Stimulated activated CD8-positive, alpha-beta memory T cell treated with anti-CD3 and anti-CD28 coated beads, Interleukin-15, amount 100 ng/mL, for 4 hours (primary cell): ENCODE results near the gene LSP1.
"Not testable (repeated sequence)": the region's sequence is repeated elsewhere in the genome, so short reads cannot be mapped to it uniquely, and the experiment has no call there.

ENCODE experiments used
- DNase-seq, 2 donors: peaks; one replicate each; pipeline ENCODE4 v3.0.0-alpha.2; 2020; ENCODE audit warnings: low read depth in 2 of 2

The LSP1 gene, protein sequence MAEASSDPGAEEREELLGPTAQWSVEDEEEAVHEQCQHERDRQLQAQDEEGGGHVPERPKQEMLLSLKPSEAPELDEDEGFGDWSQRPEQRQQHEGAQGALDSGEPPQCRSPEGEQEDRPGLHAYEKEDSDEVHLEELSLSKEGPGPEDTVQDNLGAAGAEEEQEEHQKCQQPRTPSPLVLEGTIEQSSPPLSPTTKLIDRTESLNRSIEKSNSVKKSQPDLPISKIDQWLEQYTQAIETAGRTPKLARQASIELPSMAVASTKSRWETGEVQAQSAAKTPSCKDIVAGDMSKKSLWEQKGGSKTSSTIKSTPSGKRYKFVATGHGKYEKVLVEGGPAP

GRCh38 chr11:1852877-1853276 lies at the start of gene LSP1:
Gene LSP1, plus strand, starts transcription at chr11:1853084. Its CDS starts 61 bp downstream, at chr11:1853145.
- DNase-seq: peak; percentile 65 to 66

- no peak for DNase-seq
These were observed 49.6 kb upstream of the LSP1 start for GRCh38 chr11:1803246-1803645.

DNA sequence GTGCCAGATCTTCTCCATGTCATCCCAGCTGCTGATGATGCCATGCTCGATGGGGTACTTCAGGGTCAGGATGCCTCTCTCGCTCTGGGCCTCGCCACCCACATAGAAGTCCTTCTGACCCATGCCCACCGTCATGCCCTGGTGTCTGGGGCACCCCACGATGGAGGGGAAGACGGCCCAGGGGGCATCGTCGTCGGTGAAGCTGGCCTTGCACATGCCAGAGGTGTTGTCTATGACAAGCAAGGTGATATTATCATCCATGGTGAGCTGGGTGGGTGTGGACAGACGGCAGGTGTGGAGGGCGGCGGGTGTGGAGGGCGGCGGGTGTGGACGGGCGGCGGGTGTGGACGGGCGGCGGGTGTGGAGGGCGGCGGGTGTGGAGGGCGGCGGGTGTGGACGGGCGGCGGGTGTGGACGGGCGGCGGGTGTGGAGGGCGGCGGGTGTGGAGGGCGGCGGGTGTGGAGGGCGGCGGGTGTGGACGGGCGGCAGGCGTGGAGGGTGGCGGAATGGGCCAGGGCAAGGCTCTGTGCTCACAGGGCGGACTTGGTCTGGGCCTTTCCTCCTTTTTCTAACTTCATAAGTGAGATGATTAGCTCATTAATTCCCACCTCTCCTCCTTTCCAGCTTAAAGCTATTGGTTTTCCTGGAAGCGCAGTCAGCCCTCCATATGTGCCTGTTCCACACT lies 48.9 kb upstream of the LSP1 start:
- DNase-seq: not testable (repeated sequence)

GRCh38 chr11:1805525-1805924 lies 47.4 kb upstream of the LSP1 start:
- DNase-seq: no peak

DNA sequence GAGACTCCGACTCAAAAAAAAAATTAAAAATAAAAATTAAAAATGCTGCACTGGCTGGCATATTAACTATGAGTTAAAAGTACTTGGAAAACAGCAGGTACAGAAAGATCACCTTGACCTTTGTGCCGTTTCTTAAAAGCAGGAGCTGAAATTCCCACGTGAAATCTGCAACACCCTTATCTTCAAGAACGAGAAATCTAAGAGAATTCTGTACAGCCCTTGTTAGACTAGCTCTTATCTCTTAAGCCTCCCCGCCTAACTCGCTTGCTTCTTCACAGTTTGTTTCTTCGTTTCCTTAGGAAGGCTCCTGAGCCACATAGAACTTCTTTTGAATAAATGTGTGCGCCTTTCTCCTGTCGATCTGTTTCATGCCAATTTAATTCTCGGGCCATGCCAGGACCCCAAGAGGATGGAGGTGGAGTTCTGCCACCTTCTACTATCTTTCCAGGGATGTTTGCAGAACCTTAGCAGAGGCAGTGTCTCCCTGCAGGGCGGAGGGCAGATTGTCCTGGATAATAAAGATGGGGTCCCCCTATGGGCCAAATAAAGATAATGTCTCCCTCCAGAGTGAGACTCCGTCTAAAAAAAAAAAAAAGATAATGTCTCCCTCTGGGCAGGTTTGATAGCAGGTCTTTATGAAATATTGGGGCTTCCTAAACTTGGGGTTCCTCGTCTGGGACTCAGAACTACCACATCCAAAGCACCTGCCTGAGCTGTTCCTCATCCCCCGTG lies 45.5 kb upstream of the LSP1 start:
- no peak for DNase-seq

- no peak for DNase-seq
These were observed 42.1 kb upstream of the LSP1 start for GRCh38 chr11:1810761-1811160.

GRCh38 chr11:1812274-1812673 lies 40.6 kb upstream of the LSP1 start:
- no peak for DNase-seq

- no peak for DNase-seq
These were observed 40.1 kb upstream of the LSP1 start for GRCh38 chr11:1812801-1813200.

DNA sequence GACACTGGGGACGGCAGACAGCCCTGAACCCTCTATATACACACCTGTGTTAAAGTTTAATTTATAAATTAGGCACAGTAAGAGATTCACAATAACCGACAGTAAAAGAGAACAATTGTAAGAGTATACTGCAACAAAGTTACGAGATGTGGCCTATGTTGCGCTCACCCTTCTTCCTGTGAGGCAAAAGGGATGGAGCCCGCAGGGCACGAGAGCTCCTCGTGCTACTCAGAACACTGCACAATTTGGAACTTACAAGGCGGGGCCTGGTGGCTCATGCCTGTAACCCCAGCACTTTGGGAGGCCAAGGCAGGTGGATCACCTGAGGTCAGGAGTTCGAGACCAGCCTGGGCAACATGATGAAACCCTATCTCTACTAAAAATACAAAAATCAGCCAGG lies 39.5 kb upstream of the LSP1 start:
- not testable (repeated sequence) for DNase-seq

- DNase-seq: no peak
These were observed 38.2 kb upstream of the LSP1 start for GRCh38 chr11:1814691-1815090.

DNA sequence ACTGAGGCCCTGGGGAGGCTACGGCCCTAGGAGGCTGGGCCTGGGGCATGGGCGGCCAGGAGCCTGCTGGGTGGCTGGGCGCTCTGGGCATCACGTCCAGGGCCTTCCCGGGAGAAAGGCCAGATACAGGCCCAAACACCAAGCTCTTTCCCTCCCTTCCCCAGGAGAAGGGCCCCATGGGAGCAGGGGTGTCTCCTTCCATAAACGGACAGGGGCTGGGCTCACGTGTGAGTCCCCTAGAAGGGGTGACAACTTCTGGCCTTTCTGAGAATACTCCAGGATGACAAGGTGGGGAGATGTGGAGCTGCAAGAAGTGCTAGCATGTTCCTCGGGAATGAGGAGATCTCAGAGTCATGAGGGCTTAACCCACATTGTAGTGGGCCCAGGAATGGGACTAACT lies 37.6 kb upstream of the LSP1 start:
- DNase-seq: no peak

- DNase-seq: no peak
These were observed 37.1 kb upstream of the LSP1 start for GRCh38 chr11:1815751-1816150.

DNA sequence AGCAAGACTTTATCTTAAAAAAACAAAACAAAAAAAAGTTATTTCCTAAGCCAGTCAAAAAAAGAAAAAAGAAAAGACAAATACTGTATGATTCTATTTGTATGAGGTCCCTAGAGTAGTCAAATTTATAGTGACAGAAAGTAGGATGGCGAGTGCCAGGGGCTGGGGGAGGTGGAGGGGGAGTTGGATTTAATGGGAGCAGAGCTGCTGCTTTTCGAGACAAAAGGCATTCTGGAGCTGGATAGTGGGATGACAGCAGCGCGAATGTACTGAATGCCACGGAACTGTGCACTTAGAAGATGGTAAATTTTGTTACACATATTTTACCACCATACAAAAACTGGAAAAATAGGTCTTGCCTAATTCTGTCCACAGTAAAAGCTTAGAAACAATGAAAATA lies 35.9 kb upstream of the LSP1 start:
- no peak for DNase-seq

DNA sequence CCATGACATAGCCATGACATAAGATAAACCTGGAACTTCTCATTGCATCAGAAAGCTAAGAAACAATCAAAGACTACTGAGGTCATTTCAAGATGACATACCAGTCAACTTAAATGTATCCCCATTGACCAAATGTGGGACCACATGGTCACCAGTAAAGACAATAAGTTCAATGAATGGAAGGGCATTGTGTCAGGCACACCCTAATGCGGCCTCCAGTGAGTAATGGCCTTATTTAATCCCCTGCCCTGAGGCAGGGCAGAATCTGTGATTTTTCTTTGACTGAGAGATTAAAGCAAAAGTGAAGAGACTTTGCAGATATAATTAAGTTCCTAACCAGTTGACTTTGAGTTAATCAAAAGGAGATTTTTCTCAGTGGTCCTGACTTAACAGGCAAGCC lies 35.4 kb upstream of the LSP1 start:
- DNase-seq: no peak

DNA sequence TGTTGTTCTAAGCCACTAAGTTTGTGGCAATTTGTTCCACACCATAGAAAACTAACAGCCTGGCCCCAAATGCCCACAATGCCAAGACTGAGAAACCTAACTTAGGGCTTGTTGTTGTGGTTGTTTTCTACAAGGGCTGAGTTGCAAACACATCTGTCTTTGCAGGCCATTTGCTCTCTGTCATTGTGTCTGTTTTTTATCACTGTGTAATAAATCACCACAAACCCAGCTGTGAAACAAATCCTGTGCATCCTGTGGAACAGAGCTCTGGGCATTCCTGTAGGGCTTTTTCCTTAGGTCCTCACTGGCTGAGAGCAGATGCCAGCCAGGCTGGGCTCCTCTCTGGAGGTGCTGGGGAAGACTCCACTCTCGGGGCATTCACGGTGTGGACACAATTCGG lies 33.8 kb upstream of the LSP1 start:
- DNase-seq: no peak

DNA sequence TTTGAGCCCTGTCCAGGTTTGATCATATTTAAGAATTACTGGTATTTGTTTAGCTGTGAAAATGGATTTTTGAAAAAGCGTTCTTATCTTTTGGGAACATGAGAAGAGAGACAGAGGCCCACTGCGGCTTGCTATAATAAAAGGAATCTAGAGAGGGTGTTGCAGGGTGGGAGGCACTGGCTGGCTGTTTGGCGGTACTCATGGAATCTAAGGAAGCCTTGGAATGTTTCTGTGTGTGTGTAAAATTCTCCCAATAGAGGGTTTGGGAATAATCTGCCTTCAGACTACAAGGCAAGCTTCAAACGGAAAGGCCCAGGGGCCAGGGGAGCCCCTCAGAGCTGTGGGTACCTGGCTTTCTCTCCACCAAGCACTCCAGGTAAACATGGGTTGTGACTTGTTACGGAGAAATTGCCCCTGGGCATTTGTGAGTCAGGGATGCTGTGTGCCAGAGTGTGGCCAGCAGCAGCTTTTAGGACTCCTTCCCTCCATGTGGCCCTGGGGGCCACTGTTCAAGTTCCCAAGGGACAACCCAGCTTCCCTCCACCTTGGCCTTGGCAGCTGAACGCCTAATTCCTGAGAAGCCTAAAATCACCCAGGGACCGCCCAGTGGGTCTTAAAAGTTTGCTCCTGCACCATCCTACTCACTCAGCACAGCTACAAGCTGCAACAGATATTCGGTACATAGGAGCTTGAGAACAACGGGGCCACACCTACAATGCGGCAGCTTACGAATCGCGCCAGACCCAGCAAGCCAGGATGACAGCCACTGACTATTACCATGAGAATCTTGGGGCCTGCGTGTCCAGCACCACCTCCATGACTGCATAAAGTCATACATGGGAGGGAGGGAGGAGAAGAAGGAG lies 32.2 kb upstream of the LSP1 start:
- DNase-seq: no peak

DNA sequence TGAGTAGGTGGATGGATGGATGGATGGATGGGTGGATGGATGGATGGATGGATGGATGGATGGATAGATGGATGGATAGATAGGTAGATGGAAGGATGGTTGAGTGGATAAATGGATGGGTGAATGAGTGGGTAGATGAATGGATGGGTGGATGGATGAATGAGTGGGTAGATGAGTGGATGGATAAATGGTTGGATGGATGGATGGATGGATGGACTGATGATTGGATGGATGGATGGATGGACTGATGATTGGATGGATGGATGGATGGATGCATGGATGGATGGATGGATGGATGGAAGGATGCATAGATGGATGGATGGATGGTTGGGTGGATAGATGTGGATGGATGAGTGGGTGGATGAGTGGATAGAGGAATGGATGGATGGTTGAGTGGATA lies 31.3 kb upstream of the LSP1 start:
- DNase-seq: no peak

DNA sequence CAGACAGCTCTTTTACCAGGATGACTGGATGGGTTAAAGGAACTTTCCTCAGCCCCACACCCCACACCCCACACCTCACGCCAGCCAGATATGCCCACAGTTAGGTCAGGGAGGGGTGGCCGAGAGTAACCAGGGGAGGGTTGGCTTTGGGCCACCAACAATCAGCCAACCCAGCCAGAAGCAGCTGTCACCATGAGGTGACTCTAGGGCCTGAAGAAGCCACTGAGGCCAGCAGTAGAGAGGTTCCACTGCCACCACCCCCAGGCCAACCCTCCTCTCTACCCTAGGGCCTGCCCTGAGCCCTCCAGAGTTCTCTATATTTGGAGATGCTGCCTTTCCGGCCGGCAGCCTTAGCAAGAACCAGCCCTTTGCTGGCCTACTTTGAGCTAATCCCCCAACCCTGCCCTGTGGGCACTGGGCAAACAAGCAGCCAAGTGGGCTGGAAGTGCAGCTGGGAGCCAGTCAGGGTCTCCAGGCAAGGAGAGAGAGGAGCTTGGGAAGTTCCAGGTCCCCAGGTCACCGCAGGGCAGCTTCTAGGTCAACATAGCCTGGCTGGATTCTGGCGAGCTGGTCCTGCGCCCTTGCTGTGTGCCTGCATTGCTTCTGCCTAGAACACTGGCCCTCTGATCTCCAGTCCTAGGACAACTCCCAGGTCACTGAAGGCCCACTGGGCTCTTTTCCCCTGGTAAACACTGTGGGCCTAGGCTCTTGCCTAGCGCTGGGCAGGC lies 30.1 kb upstream of the LSP1 start:
- no peak for DNase-seq

DNA sequence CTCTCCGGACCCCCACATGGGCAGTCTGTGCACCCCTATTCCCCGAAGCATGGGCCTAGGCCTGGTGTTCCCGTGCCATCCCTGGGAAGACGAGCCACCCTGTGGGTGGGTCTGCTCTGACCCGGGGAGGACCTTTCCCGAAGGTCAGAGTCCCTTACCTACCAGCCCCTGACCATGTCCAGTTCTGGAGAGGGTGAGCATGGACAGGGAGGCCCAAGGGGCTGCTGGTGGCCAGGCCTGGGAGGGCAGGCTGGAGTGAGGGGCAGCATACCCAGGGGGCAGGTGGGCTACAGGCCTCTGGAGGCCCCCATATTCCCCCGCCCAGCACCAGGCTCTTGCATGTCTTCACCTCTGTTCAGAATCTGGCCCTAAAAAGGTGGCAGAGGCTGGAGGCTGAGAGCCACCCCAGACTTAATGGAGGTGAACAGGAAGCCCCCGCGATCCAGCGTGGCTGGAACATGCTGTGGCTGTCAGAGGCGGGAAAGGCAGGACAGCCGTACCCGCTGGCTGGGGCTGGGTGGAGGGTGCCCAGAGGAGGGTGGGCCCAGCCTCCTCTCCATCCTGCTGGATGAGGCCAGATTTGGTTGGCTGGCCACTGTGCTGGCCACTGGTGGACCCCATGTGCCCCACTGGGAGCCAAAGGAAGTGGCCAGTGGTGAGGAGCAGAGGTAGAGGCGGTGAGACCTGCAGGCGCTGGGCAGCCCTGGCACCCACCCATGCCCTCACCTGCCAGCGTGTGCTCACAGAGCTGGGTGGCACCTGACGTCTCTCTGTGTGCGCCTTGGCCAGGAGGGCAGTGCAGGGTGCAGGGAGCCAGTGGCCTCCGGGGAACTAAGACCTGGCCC lies 29.3 kb upstream of the LSP1 start:
- no peak for DNase-seq
